Left renal cortex interstitium (tissue), 4 donors: ENCODE data around the gene MIF4GD. TPM values are rescaled to one million over a fixed set of nuclear protein-coding genes. Genes with fewer than 3 reads are reported as not detected.
"Not testable (repeated sequence)": the region's sequence is repeated elsewhere in the genome, so short reads cannot be mapped to it uniquely, and the experiment has no call there.

Source experiments
- DNase-seq, 4 donors: peaks; one replicate each; pipeline ENCODE4 v3.0.0-alpha.2; 2013; ENCODE audit warnings: low read depth in 4 of 4, low spot score in 2 of 4, missing footprints in 1 of 4
- polyA plus RNA-seq, 4 donors: library from polyadenylated mRNA; unstranded; fragments of 120-200 nt; gene quantifications; one replicate each; pipeline ENCODE4 v1.2.1, GENCODE V29; 2013; ENCODE audit not compliant: insufficient read length in 4 of 4

Gene MIF4GD
- 10 to 100 TPM; 19.5 to 23.2 (median 22.1) TPM for polyA plus RNA-seq

- DNase-seq = no peak
Observed at GRCh38 chr17:75270966-75271232, at the start of gene MIF4GD. Gene MIF4GD (minus strand): TSS chr17:75271231. CDS start chr17:75270195, 1,036 bp downstream.

GRCh38 chr17:75319904-75320691 lies 49.1 kb upstream of the MIF4GD start:
- DNase-seq = no peak

- no peak for DNase-seq
Observed at GRCh38 chr17:75318615-75319222, 47.7 kb upstream of the MIF4GD start.

GRCh38 chr17:75318211-75318610 lies 47.2 kb upstream of the MIF4GD start:
- no peak for DNase-seq

GRCh38 chr17:75317671-75318070 lies 46.6 kb upstream of the MIF4GD start:
- no peak for DNase-seq

- no peak for DNase-seq
Observed at GRCh38 chr17:75316253-75316652, 45.2 kb upstream of the MIF4GD start.

- no peak for DNase-seq
Observed at GRCh38 chr17:75315541-75316243, 44.7 kb upstream of the MIF4GD start.

GRCh38 chr17:75313941-75314551 lies 43.0 kb upstream of the MIF4GD start:
- no peak for DNase-seq

GRCh38 chr17:75308732-75309629 lies 38.0 kb upstream of the MIF4GD start:
- no peak for DNase-seq

GRCh38 chr17:75307957-75308731 lies 37.1 kb upstream of the MIF4GD start:
- DNase-seq = no peak

- no peak for DNase-seq
Observed at GRCh38 chr17:75301502-75302206, 30.6 kb upstream of the MIF4GD start.

- no peak for DNase-seq
Observed at GRCh38 chr17:75301049-75301448, 30.0 kb upstream of the MIF4GD start.

- DNase-seq = no peak
Observed at GRCh38 chr17:75300280-75300679, 29.2 kb upstream of the MIF4GD start.

- no peak for DNase-seq
Observed at GRCh38 chr17:75295201-75296158, 24.4 kb upstream of the MIF4GD start.

GRCh38 chr17:75292810-75293448 lies 21.9 kb upstream of the MIF4GD start:
- not testable (repeated sequence) for DNase-seq

- DNase-seq = peak in 1 of 4 donors; percentile 9
Observed at GRCh38 chr17:75289832-75290337, 18.9 kb upstream of the MIF4GD start.
